Measurements from ENCODE around the gene ANK3. TPM values are rescaled to one million over a fixed set of nuclear protein-coding genes. Genes with fewer than 3 reads are reported as not detected.

ANK3 gene
- total RNA-seq, 4 donors from 2014 or later, result 86.3 to 224 (median 139) TPM

GRCh38 chr10:60138026-60138425, 251.6 kb downstream of the ANK3 start:
- Histone ChIP-seq H3K27me3 (no peaks in the 10 kb centered on the region), H3K36me3 (peaks cover 0 to 18% (median 0%) of the 10 kb centered on the region in 3 donors), H3K9me3 (no peaks in the 10 kb centered on the region), H3K27ac (peak overlapping the region in 2 of 4 donors; percentile 43 to 71), H3K4me3 (no peak overlapping the region), H3K4me1 (peaks cover 0 to 29% (median 8%) of the 10 kb centered on the region in 4 donors)
- TF ChIP-seq CTCF (IDR thresholded peaks at IDR 0.05) (no peak), POLR2A (IDR thresholded peaks at IDR 0.05) (no peak), EP300 (IDR thresholded peaks at IDR 0.05) (no peak)
- DNase-seq (ENCODE audit: low spot score in 2 of 2), result no peak

- 87 to 88% methylated on average over 2 of the region's 2 CpGs for WGBS, 2 donors
- Histone ChIP-seq H3K4me1 (peaks cover 0 to 29% (median 8%) of the 10 kb centered on the region in 4 donors), H3K4me3 (no peak overlapping the region), H3K36me3 (peaks cover 0 to 18% (median 0%) of the 10 kb centered on the region in 3 donors), H3K27ac (peak overlapping the region in 1 of 4 donors; percentile 71), H3K9me3 (no peaks in the 10 kb centered on the region), H3K27me3 (no peaks in the 10 kb centered on the region)
- TF ChIP-seq POLR2A (IDR thresholded peaks at IDR 0.05) (no peak), CTCF (IDR thresholded peaks at IDR 0.05) (no peak), EP300 (IDR thresholded peaks at IDR 0.05) (no peak)
- DNase-seq (ENCODE audit: low spot score in 2 of 2), result no peak
Observed at GRCh38 chr10:60137292-60137992, 252.2 kb downstream of the ANK3 start.

- H3K36me3 ChIP-seq, result peaks cover 0 to 24% (median 0%) of the 10 kb centered on the region in 3 donors
- H3K4me3 ChIP-seq, result no peak overlapping the region
- no peak for TF ChIP-seq POLR2A (IDR thresholded peaks at IDR 0.05)
- no peak for TF ChIP-seq EP300 (IDR thresholded peaks at IDR 0.05)
- no peak for TF ChIP-seq CTCF (IDR thresholded peaks at IDR 0.05)
- whole genome bisulfite sequencing, 2 donors, result 93 to 94% methylated on average over 3 of the region's 3 CpGs
- DNase-seq (ENCODE audit: low spot score in 2 of 2), result no peak
- H3K27me3 ChIP-seq, result no peaks in the 10 kb centered on the region
- no peak overlapping the region for H3K27ac ChIP-seq
- peaks cover 0 to 10% (median 5%) of the 10 kb centered on the region in 4 donors for H3K4me1 ChIP-seq
- H3K9me3 ChIP-seq, result no peaks in the 10 kb centered on the region
Observed at GRCh38 chr10:60135020-60135419, 254.7 kb downstream of the ANK3 start.

- TF ChIP-seq CTCF (IDR thresholded peaks at IDR 0.05) (no peak), POLR2A (IDR thresholded peaks at IDR 0.05) (no peak), EP300 (IDR thresholded peaks at IDR 0.05) (no peak)
- Histone ChIP-seq H3K4me1 (peaks cover 0 to 10% (median 2%) of the 10 kb centered on the region in 4 donors), H3K27me3 (no peaks in the 10 kb centered on the region), H3K36me3 (peaks cover 0 to 24% (median 0%) of the 10 kb centered on the region in 3 donors), H3K9me3 (no peaks in the 10 kb centered on the region), H3K4me3 (no peak overlapping the region), H3K27ac (no peak overlapping the region)
- 98% methylated on average over 1 of the region's 1 CpG for WGBS, 2 donors
- DNase-seq (ENCODE audit: low spot score in 2 of 2), result no peak
Observed at GRCh38 chr10:60134548-60134947, 255.1 kb downstream of the ANK3 start.

- H3K4me3 ChIP-seq, result no peak overlapping the region
- no peaks in the 10 kb centered on the region for H3K27me3 ChIP-seq
- H3K9me3 ChIP-seq, result no peaks in the 10 kb centered on the region
- DNase-seq (ENCODE audit: low spot score in 2 of 2), result no peak
- no peak for TF ChIP-seq POLR2A (IDR thresholded peaks at IDR 0.05)
- no peak for TF ChIP-seq EP300 (IDR thresholded peaks at IDR 0.05)
- TF ChIP-seq CTCF (IDR thresholded peaks at IDR 0.05), result no peak
- H3K27ac ChIP-seq, result no peak overlapping the region
- 85 to 89% methylated on average over 1 of the region's 1 CpG for WGBS, 2 donors
- H3K4me1 ChIP-seq, result no peaks in the 10 kb centered on the region
- H3K36me3 ChIP-seq, result peaks cover 0 to 24% (median 0%) of the 10 kb centered on the region in 3 donors
Observed at GRCh38 chr10:60130130-60130579, 259.5 kb downstream of the ANK3 start.

All from tibial nerve (tissue), 4 donors.